ENCODE data around the gene ZMIZ1.

The ZMIZ1 gene

DNA sequence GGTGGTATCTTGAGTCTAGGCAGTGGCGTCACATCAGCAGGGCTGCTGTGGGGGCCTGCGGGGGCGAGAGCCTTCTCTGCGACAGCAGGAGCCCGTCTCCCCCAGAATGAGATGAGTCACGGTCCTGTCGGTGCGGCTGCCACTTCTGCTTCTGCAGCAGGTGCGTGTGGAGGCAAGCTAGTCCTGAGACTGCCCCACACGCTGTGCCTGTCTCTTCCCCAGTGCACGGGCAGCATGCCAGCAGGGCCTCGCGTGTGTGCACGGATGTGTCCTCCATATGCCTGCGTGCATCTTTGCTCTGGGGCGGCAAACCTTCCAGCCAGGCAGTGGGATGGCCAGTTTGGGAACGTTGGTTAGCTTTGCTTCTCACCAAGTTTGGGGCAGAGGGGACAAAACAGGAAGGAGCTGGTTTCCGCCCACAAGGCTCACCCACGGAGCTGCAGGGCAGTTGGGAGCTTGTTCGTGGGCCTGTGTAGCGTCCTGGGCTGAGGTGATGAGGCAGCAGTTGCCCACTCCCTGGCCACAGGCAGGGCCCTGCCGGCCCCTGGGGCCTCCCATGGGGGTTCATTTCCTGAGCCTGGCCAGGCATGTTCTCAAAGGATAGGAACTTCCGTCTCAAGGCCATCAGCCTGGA is 217.7 kb downstream of the ZMIZ1 start:
- peaks cover 24 to 99% (median 71%) of the 10 kb centered on the region in 4 experiments for H3K4me1 ChIP-seq (ENCODE audit: control extremely low read depth in 1 of 4, control insufficient read depth in 4 of 4, insufficient read depth in 4 of 4, low read length in 3 of 4)
- ChIA-PET POLR2A (interaction anchor here (0.6 to 3.5 kb wide), 11 partner anchors 12 to 219 kb away, joined by 3 to 29 read pairs (median 6); no protein-coding TSS in a partner anchor), CTCF (interaction anchor here (0.7 to 3.2 kb wide), 7 partner anchors 13 to 51 kb away, joined by 3 to 18 read pairs (median 3); no protein-coding TSS in a partner anchor)
- no peaks in the 10 kb centered on the region for H3K9me3 ChIP-seq (ENCODE audit: control extremely low read depth in 1 of 5, control insufficient read depth in 4 of 5, insufficient read depth in 2 of 5, low read depth in 1 of 5, low read length in 4 of 5)
- H3K36me3 ChIP-seq (ENCODE audit: control insufficient read depth in 4 of 4, insufficient read depth in 4 of 4, low read length in 3 of 4): peaks cover 9 to 89% (median 57%) of the 10 kb centered on the region in 4 experiments
- WGBS (ENCODE audit: insufficient coverage): 0% methylated on average over 21 of the region's 23 CpGs
- no peaks in the 10 kb centered on the region for H3K27me3 ChIP-seq (replicated peaks in 2 of 5; ENCODE audit: control insufficient read depth in 4 of 5, insufficient read depth in 5 of 5, low read length in 4 of 5)
- peak; percentile 97 to 100 (median 99) for DNase-seq
- peak overlapping the region; percentile 91 to 96 for H3K27ac ChIP-seq (ENCODE audit: insufficient read depth in 1 of 2, low read depth in 1 of 2, low read length in 2 of 2, poor library complexity in 1 of 2, severe bottlenecking in 2 of 2)
- H3K4me3 ChIP-seq (ENCODE audit: control insufficient read depth in 1 of 7, extremely low read depth in 1 of 7, insufficient read depth in 4 of 7, low read depth in 2 of 7, low read length in 6 of 7): peak overlapping the region in 4 of 7 experiments; percentile 8 to 43 (median 16)

DNA sequence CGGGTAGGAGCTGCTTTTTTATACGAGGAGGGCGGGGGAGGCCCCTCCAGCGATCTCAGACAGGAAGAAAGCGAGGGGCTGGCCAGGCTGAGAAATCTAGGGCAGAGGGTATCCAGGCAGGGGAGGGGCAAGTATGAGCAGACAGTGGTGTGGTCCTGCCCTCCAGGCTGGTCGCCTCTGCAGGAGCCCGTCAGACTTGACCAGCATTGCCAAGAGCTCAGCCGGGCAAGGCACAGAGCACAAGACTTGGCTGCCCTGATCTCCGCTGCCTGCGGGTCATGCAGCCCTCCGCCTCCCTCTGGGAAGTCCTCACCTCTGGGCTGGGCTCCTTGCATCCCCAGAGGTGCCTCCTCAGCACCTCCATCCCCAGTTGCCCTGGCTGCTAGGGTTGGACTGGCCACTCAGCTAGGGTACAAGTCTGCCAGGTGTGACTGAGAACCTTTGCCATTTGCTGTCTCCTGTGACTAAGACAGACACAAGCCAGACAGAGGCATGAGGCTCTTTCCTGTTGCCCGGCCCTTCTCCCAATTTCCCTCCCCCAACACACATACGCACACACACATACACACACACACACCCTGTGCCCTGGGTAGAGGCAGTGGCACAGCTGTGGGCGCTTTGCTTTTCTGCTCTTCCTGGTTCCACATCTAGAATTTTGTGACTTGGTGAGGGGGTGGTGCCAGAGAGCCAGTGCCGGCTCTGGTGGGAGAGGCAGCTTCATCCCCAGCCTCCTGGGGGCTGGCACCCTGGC is 219.4 kb downstream of the ZMIZ1 start:
- 87% methylated on average over 14 of the region's 15 CpGs for WGBS (ENCODE audit: insufficient coverage)
- no peaks in the 10 kb centered on the region for H3K27me3 ChIP-seq (replicated peaks in 2 of 5; ENCODE audit: control insufficient read depth in 4 of 5, insufficient read depth in 5 of 5, low read length in 4 of 5)
- H3K9me3 ChIP-seq (ENCODE audit: control extremely low read depth in 1 of 5, control insufficient read depth in 4 of 5, insufficient read depth in 2 of 5, low read depth in 1 of 5, low read length in 4 of 5): no peaks in the 10 kb centered on the region
- H3K4me1 ChIP-seq (ENCODE audit: control extremely low read depth in 1 of 4, control insufficient read depth in 4 of 4, insufficient read depth in 4 of 4, low read length in 3 of 4): peaks cover 24 to 99% (median 71%) of the 10 kb centered on the region in 4 experiments
- H3K36me3 ChIP-seq (ENCODE audit: control insufficient read depth in 4 of 4, insufficient read depth in 4 of 4, low read length in 3 of 4): peaks cover 7 to 85% (median 51%) of the 10 kb centered on the region in 4 experiments
- H3K4me3 ChIP-seq (ENCODE audit: control insufficient read depth in 1 of 7, extremely low read depth in 1 of 7, insufficient read depth in 4 of 7, low read depth in 2 of 7, low read length in 6 of 7): no peak overlapping the region
- DNase-seq: no peak
- ChIA-PET POLR2A (interaction anchor here (2.1 to 3.5 kb wide), 2 partner anchors 35 to 45 kb away, joined by 12 to 29 read pairs; no protein-coding TSS in a partner anchor), CTCF (interaction anchor here (0.8 to 3.2 kb wide), 7 partner anchors 11 to 57 kb away, joined by 3 to 18 read pairs (median 3); no protein-coding TSS in a partner anchor)
- H3K27ac ChIP-seq (ENCODE audit: insufficient read depth in 1 of 2, low read depth in 1 of 2, low read length in 2 of 2, poor library complexity in 1 of 2, severe bottlenecking in 2 of 2): peak overlapping the region; percentile 2 to 91

GRCh38 chr10:79289801-79290200 is 221.0 kb downstream of the ZMIZ1 start:
- Histone ChIP-seq H3K4me1 (ENCODE audit: control extremely low read depth in 1 of 4, control insufficient read depth in 4 of 4, insufficient read depth in 4 of 4, low read length in 3 of 4) (peaks cover 14 to 99% (median 70%) of the 10 kb centered on the region in 4 experiments), H3K36me3 (ENCODE audit: control insufficient read depth in 4 of 4, insufficient read depth in 4 of 4, low read length in 3 of 4) (peaks cover 5 to 84% (median 52%) of the 10 kb centered on the region in 4 experiments), H3K4me3 (ENCODE audit: control insufficient read depth in 1 of 7, extremely low read depth in 1 of 7, insufficient read depth in 4 of 7, low read depth in 2 of 7, low read length in 6 of 7) (no peak overlapping the region), H3K9me3 (ENCODE audit: control extremely low read depth in 1 of 5, control insufficient read depth in 4 of 5, insufficient read depth in 2 of 5, low read depth in 1 of 5, low read length in 4 of 5) (no peaks in the 10 kb centered on the region), H3K27ac (ENCODE audit: insufficient read depth in 1 of 2, low read depth in 1 of 2, low read length in 2 of 2, poor library complexity in 1 of 2, severe bottlenecking in 2 of 2) (peak overlapping the region; percentile 6 to 39), H3K27me3 (replicated peaks in 2 of 5; ENCODE audit: control insufficient read depth in 4 of 5, insufficient read depth in 5 of 5, low read length in 4 of 5) (no peaks in the 10 kb centered on the region)
- CTCF ChIA-PET: interaction anchor here (0.6 to 3.1 kb wide), 3 partner anchors 45 to 1243 kb away, joined by 3 to 10 read pairs (median 6); no protein-coding TSS in a partner anchor
- POLR2A ChIA-PET: no interaction called here
- DNase-seq: no peak
- 98% methylated on average over 6 of the region's 6 CpGs for WGBS (ENCODE audit: insufficient coverage)

- H3K4me1 ChIP-seq (ENCODE audit: control extremely low read depth in 1 of 4, control insufficient read depth in 4 of 4, insufficient read depth in 4 of 4, low read length in 3 of 4): peaks cover 5 to 94% (median 60%) of the 10 kb centered on the region in 4 experiments
- peaks cover 12 to 94% (median 62%) of the 10 kb centered on the region in 4 experiments for H3K36me3 ChIP-seq (ENCODE audit: control insufficient read depth in 4 of 4, insufficient read depth in 4 of 4, low read length in 3 of 4)
- POLR2A ChIA-PET: no interaction called here
- H3K27ac ChIP-seq (ENCODE audit: insufficient read depth in 1 of 2, low read depth in 1 of 2, low read length in 2 of 2, poor library complexity in 1 of 2, severe bottlenecking in 2 of 2): peak overlapping the region in 1 of 2 experiments; percentile 8
- no peaks in the 10 kb centered on the region for H3K9me3 ChIP-seq (ENCODE audit: control extremely low read depth in 1 of 5, control insufficient read depth in 4 of 5, insufficient read depth in 2 of 5, low read depth in 1 of 5, low read length in 4 of 5)
- H3K4me3 ChIP-seq (ENCODE audit: control insufficient read depth in 1 of 7, extremely low read depth in 1 of 7, insufficient read depth in 4 of 7, low read depth in 2 of 7, low read length in 6 of 7): no peak overlapping the region
- no peak for DNase-seq
- no peaks in the 10 kb centered on the region for H3K27me3 ChIP-seq (replicated peaks in 2 of 5; ENCODE audit: control insufficient read depth in 4 of 5, insufficient read depth in 5 of 5, low read length in 4 of 5)
- CTCF ChIA-PET: interaction anchor here (0.9 to 1.4 kb wide), 3 partner anchors 15 to 82 kb away, joined by 3 to 4 read pairs (median 3); no protein-coding TSS in a partner anchor
- 95% methylated on average over 12 of the region's 14 CpGs for WGBS (ENCODE audit: insufficient coverage)
These were observed 223.4 kb downstream of the ZMIZ1 start for GRCh38 chr10:79292026-79292766.

GRCh38 chr10:79292891-79293746 is 224.4 kb downstream of the ZMIZ1 start:
- peak overlapping the region in 1 of 2 experiments; percentile 64 for H3K27ac ChIP-seq (ENCODE audit: insufficient read depth in 1 of 2, low read depth in 1 of 2, low read length in 2 of 2, poor library complexity in 1 of 2, severe bottlenecking in 2 of 2)
- peak; percentile 57 to 80 (median 76) for DNase-seq

More at GRCh38 chr10:79292891-79293746, 224.4 kb downstream of the ZMIZ1 start:
- peaks cover 18 to 94% (median 67%) of the 10 kb centered on the region in 4 experiments for H3K36me3 ChIP-seq (ENCODE audit: control insufficient read depth in 4 of 4, insufficient read depth in 4 of 4, low read length in 3 of 4)
- peaks cover 5 to 85% (median 50%) of the 10 kb centered on the region in 4 experiments for H3K4me1 ChIP-seq (ENCODE audit: control extremely low read depth in 1 of 4, control insufficient read depth in 4 of 4, insufficient read depth in 4 of 4, low read length in 3 of 4)
- ChIA-PET CTCF (interaction anchor here (0.8 to 1.3 kb wide), 4 partner anchors 26 to 85 kb away, joined by 3 to 4 read pairs (median 3); no protein-coding TSS in a partner anchor), POLR2A (no interaction called here)
- no peaks in the 10 kb centered on the region for H3K27me3 ChIP-seq (replicated peaks in 2 of 5; ENCODE audit: control insufficient read depth in 4 of 5, insufficient read depth in 5 of 5, low read length in 4 of 5)
- H3K9me3 ChIP-seq (ENCODE audit: control extremely low read depth in 1 of 5, control insufficient read depth in 4 of 5, insufficient read depth in 2 of 5, low read depth in 1 of 5, low read length in 4 of 5): no peaks in the 10 kb centered on the region
- WGBS (ENCODE audit: insufficient coverage): 65% methylated on average over 23 of the region's 24 CpGs
- H3K4me3 ChIP-seq (ENCODE audit: control insufficient read depth in 1 of 7, extremely low read depth in 1 of 7, insufficient read depth in 4 of 7, low read depth in 2 of 7, low read length in 6 of 7): no peak overlapping the region

All from common myeloid progenitor, CD34-positive (primary cell).